ENCODE data around the gene LPAR4. TPM values are rescaled to one million over a fixed set of nuclear protein-coding genes. Genes with fewer than 3 reads are reported as not detected.

Gene LPAR4
- polyA plus RNA-seq, 1 donor from 2014 or later: 2.8 TPM

DNA sequence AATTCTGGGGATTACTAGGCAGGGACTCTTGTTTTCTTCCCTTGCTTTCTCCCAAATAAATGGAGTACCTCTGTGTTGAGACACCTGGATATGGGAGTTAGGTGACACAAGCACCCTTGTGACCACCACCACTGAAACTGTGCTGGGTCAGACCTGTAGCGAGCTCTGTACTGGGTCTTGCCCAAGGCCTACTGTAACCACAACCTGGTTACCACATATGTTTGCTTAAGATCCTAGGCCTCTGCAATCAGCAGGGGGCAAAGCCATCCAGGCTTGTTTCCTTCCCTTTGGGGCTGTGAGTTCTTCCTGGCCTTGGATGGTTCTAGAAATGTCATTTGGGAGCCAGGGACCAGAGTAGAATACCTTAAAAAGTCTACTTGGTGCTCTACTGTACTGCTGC is 49.4 kb downstream of the LPAR4 start:
- Histone ChIP-seq H4K20me1 (ENCODE audit: insufficient read depth) (no peaks in the 10 kb centered on the region), H3K27ac (ENCODE audit: low read length) (no peak overlapping the region)

DNA sequence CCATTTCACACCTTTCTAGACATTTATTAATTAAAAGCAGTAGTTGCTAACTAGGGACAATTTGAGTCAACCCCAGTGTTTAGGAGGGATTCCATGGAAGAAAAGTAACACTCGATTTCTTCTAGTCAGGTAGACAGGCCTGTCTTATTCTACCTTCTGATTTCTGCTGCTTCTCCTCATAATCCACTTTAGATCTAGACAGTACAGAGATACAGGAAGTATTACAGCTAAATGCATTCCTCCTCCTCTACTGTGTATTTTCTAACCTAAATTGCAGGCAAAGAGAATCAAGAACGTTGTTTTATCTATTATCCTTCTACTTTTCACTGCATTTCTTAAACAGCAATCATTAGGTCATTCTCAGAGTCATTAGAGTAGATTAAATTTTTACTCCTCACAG is 52.6 kb downstream of the LPAR4 start:
- Histone ChIP-seq H3K4me2 (ENCODE audit: low read length) (no peak overlapping the region), H3K9me3 (ENCODE audit: low read length) (no peaks in the 10 kb centered on the region), H4K20me1 (ENCODE audit: insufficient read depth) (no peaks in the 10 kb centered on the region), H3K79me2 (replicated peaks; ENCODE audit: insufficient read depth, low read length) (no peaks in the 10 kb centered on the region), H3K27me3 (ENCODE audit: insufficient read depth, low read depth, low read length) (no peaks in the 10 kb centered on the region), H3K36me3 (ENCODE audit: insufficient read depth, low read length) (no peaks in the 10 kb centered on the region), H3K9me2 (ENCODE audit: insufficient read depth, low read length) (no peaks in the 10 kb centered on the region), H3K27ac (ENCODE audit: low read length) (no peak overlapping the region), H3K4me3 (ENCODE audit: low read length) (no peak overlapping the region), H3K9ac (ENCODE audit: low read length) (no peak overlapping the region), H2AFZ (ENCODE audit: low read depth, low read length) (no peak overlapping the region), H3F3A (ENCODE audit: insufficient read depth, low read length, poor library complexity, severe bottlenecking) (no peaks in the 10 kb centered on the region)
- TF ChIP-seq TAF1 (IDR thresholded peaks at IDR 0.05; ENCODE audit: low read depth): no peak
- no peak for TF ChIP-seq EP300 (conservative IDR thresholded peaks at IDR 0.05; ENCODE audit: poor library complexity, severe bottlenecking)
- TF ChIP-seq, protein P1, sequence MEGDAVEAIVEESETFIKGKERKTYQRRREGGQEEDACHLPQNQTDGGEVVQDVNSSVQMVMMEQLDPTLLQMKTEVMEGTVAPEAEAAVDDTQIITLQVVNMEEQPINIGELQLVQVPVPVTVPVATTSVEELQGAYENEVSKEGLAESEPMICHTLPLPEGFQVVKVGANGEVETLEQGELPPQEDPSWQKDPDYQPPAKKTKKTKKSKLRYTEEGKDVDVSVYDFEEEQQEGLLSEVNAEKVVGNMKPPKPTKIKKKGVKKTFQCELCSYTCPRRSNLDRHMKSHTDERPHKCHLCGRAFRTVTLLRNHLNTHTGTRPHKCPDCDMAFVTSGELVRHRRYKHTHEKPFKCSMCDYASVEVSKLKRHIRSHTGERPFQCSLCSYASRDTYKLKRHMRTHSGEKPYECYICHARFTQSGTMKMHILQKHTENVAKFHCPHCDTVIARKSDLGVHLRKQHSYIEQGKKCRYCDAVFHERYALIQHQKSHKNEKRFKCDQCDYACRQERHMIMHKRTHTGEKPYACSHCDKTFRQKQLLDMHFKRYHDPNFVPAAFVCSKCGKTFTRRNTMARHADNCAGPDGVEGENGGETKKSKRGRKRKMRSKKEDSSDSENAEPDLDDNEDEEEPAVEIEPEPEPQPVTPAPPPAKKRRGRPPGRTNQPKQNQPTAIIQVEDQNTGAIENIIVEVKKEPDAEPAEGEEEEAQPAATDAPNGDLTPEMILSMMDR (IDR thresholded peaks at IDR 0.05; ENCODE audit: poor library complexity, severe bottlenecking): no peak
- TF ChIP-seq POLR2AphosphoS5 (IDR thresholded peaks at IDR 0.05): no peak
- no peak for TF ChIP-seq REST (IDR thresholded peaks at IDR 0.05; ENCODE audit: borderline replicate concordance)
- no peak for TF ChIP-seq RAD21 (conservative IDR thresholded peaks at IDR 0.05)
- TF ChIP-seq SMC3 (conservative IDR thresholded peaks at IDR 0.05; ENCODE audit: poor library complexity): no peak
- no peak for TF ChIP-seq MXI1 (conservative IDR thresholded peaks at IDR 0.05; ENCODE audit: poor library complexity, severe bottlenecking)
- TF ChIP-seq EZH2 (IDR thresholded peaks at IDR 0.05; ENCODE audit: borderline replicate concordance, insufficient read depth, low read length, poor library complexity, severe bottlenecking): no peak

More for the DNA sequence above, 49.4 kb downstream of the LPAR4 start:
- TF ChIP-seq REST (IDR thresholded peaks at IDR 0.05; ENCODE audit: borderline replicate concordance) (no peak), MXI1 (conservative IDR thresholded peaks at IDR 0.05; ENCODE audit: poor library complexity, severe bottlenecking) (no peak), POLR2AphosphoS5 (IDR thresholded peaks at IDR 0.05) (no peak), SMC3 (conservative IDR thresholded peaks at IDR 0.05; ENCODE audit: poor library complexity) (no peak)
- TF ChIP-seq, protein P1 (IDR thresholded peaks at IDR 0.05; ENCODE audit: poor library complexity, severe bottlenecking): no peak
- no peaks in the 10 kb centered on the region for H3K9me2 ChIP-seq (ENCODE audit: insufficient read depth, low read length)
- no peak overlapping the region for H2AFZ ChIP-seq (ENCODE audit: low read depth, low read length)
- no peak overlapping the region for H3K4me2 ChIP-seq (ENCODE audit: low read length)
- H3K79me2 ChIP-seq (replicated peaks; ENCODE audit: insufficient read depth, low read length): no peaks in the 10 kb centered on the region
- H3K27me3 ChIP-seq (ENCODE audit: insufficient read depth, low read depth, low read length): no peaks in the 10 kb centered on the region
- H3K9ac ChIP-seq (ENCODE audit: low read length): no peak overlapping the region
- no peaks in the 10 kb centered on the region for H3F3A ChIP-seq (ENCODE audit: insufficient read depth, low read length, poor library complexity, severe bottlenecking)
- no peaks in the 10 kb centered on the region for H3K36me3 ChIP-seq (ENCODE audit: insufficient read depth, low read length)
- H3K4me3 ChIP-seq (ENCODE audit: low read length): no peak overlapping the region
- H3K9me3 ChIP-seq (ENCODE audit: low read length): no peaks in the 10 kb centered on the region

Data from neural cell (in vitro differentiated cells).